Astrocyte of the hippocampus (primary cell): ENCODE measurements around the gene SCARF1.

Source experiments
- DNase-seq: peaks from one replicate; pipeline ENCODE4 v3.0.0; 2011; ENCODE audit warnings: low read depth, low spot score

SCARF1 gene

GRCh38 chr17:1629504-1630310 is 15.8 kb downstream of the SCARF1 start:
- peak; percentile 59 for DNase-seq

GRCh38 chr17:1628856-1629503 is 16.6 kb downstream of the SCARF1 start:
- DNase-seq = peak; percentile 99

GRCh38 chr17:1627982-1628855 is 17.3 kb downstream of the SCARF1 start, which contains the start of gene SLC43A2:
Gene SLC43A2 (minus strand): TSS chr17:1628834. CDS start chr17:1627874, 960 bp downstream.
- peak; percentile 96 for DNase-seq

- DNase-seq = no peak
Measured at GRCh38 chr17:1627182-1627981, 18.1 kb downstream of the SCARF1 start.

GRCh38 chr17:1626333-1626732 is 19.2 kb downstream of the SCARF1 start:
- no peak for DNase-seq

GRCh38 chr17:1625581-1625980 is 20.0 kb downstream of the SCARF1 start:
- DNase-seq = no peak

GRCh38 chr17:1625053-1625452 is 20.5 kb downstream of the SCARF1 start:
- no peak for DNase-seq

- no peak for DNase-seq
Measured at GRCh38 chr17:1624650-1625049, 20.9 kb downstream of the SCARF1 start.

- no peak for DNase-seq
Measured at GRCh38 chr17:1623057-1623630, 22.4 kb downstream of the SCARF1 start.

- DNase-seq = no peak
Measured at GRCh38 chr17:1621273-1621954, 24.1 kb downstream of the SCARF1 start.

GRCh38 chr17:1620486-1620885 is 25.0 kb downstream of the SCARF1 start:
- no peak for DNase-seq

- DNase-seq = peak; percentile 76
Measured at GRCh38 chr17:1617620-1618174, 27.8 kb downstream of the SCARF1 start.

GRCh38 chr17:1616101-1616500 is 29.4 kb downstream of the SCARF1 start:
- DNase-seq = no peak

GRCh38 chr17:1612400-1612799 is 33.1 kb downstream of the SCARF1 start:
- no peak for DNase-seq

- DNase-seq = no peak
Measured at GRCh38 chr17:1611715-1612114, 33.8 kb downstream of the SCARF1 start.

GRCh38 chr17:1608676-1609075 is 36.9 kb downstream of the SCARF1 start:
- no peak for DNase-seq

GRCh38 chr17:1607971-1608320 is 37.6 kb downstream of the SCARF1 start:
- DNase-seq = no peak

GRCh38 chr17:1606352-1606985 is 39.1 kb downstream of the SCARF1 start:
- no peak for DNase-seq

GRCh38 chr17:1605681-1606351 is 39.7 kb downstream of the SCARF1 start:
- DNase-seq = no peak
